Measurements from ENCODE around the gene NTN1. TPM values are rescaled to one million over a fixed set of nuclear protein-coding genes. Genes with fewer than 3 reads are reported as not detected.

The NTN1 gene
- total and polyA plus RNA-seq, 2 of the 13 experiments (the other 11 are each of a cell fraction or from before 2014, with no cell fraction given), result 0.04 to 0.05 TPM

DNA sequence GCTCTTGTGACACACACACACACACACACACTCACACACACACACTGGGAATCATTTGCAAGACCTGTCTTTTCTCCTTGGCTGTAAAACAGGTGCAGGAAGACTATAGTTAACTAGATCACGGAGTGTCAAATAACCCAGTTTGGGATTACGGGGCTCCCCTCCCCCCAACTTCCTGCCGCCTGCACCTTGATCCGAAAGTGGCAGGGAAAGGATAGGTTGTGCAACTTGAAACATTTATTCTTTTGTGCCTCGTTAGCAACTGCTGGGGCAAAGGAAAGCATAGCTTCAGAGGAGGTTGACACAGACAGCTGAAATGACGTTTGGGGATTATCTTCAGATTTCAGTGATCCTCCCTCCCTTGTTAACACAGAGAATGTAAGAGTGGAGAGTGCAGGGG is 149.5 kb downstream of the NTN1 start (continued):
- TF ChIP-seq ZUFSP (CRISPR knock-in tag; IDR thresholded peaks at IDR 0.05; ENCODE audit: borderline replicate concordance), result no peak
- TF ChIP-seq ZNF343 (CRISPR knock-in tag; IDR thresholded peaks at IDR 0.05), result no peak
- no peak for TF ChIP-seq LCORL (IDR thresholded peaks at IDR 0.05)
- TF ChIP-seq LCORL (CRISPR knock-in tag; IDR thresholded peaks at IDR 0.05), result peak; percentile 51; the same call in 1 of the 2 replicates
- TF ChIP-seq ZNF281 (CRISPR knock-in tag; IDR thresholded peaks at IDR 0.05; ENCODE audit: borderline replicate concordance), result peak; percentile 95
- TF ChIP-seq, protein P1, sequence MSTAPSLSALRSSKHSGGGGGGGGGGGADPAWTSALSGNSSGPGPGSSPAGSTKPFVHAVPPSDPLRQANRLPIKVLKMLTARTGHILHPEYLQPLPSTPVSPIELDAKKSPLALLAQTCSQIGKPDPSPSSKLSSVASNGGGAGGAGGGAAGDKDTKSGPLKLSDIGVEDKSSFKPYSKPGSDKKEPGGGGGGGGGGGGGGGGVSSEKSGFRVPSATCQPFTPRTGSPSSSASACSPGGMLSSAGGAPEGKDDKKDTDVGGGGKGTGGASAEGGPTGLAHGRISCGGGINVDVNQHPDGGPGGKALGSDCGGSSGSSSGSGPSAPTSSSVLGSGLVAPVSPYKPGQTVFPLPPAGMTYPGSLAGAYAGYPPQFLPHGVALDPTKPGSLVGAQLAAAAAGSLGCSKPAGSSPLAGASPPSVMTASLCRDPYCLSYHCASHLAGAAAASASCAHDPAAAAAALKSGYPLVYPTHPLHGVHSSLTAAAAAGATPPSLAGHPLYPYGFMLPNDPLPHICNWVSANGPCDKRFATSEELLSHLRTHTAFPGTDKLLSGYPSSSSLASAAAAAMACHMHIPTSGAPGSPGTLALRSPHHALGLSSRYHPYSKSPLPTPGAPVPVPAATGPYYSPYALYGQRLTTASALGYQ (CRISPR knock-in tag; IDR thresholded peaks at IDR 0.05), result no peak
- no peak for TF ChIP-seq ZFP36L2 (CRISPR knock-in tag; IDR thresholded peaks at IDR 0.05)
- TF ChIP-seq MXI1 (IDR thresholded peaks at IDR 0.05; ENCODE audit: borderline replicate concordance, low read depth, low read length), result no peak
- TF ChIP-seq GATAD2A (CRISPR knock-in tag; IDR thresholded peaks at IDR 0.05), result 0 out of 2 replicates have a peak, but pooled peaks have one; percentile 13
- no peak for TF ChIP-seq ZNF740 (CRISPR knock-in tag; IDR thresholded peaks at IDR 0.05)
- no peak for TF ChIP-seq NFIB (CRISPR knock-in tag; IDR thresholded peaks at IDR 0.05; ENCODE audit: borderline replicate concordance)
- no peak for TF ChIP-seq ARNT (IDR thresholded peaks at IDR 0.05)
- TF ChIP-seq, protein P2, sequence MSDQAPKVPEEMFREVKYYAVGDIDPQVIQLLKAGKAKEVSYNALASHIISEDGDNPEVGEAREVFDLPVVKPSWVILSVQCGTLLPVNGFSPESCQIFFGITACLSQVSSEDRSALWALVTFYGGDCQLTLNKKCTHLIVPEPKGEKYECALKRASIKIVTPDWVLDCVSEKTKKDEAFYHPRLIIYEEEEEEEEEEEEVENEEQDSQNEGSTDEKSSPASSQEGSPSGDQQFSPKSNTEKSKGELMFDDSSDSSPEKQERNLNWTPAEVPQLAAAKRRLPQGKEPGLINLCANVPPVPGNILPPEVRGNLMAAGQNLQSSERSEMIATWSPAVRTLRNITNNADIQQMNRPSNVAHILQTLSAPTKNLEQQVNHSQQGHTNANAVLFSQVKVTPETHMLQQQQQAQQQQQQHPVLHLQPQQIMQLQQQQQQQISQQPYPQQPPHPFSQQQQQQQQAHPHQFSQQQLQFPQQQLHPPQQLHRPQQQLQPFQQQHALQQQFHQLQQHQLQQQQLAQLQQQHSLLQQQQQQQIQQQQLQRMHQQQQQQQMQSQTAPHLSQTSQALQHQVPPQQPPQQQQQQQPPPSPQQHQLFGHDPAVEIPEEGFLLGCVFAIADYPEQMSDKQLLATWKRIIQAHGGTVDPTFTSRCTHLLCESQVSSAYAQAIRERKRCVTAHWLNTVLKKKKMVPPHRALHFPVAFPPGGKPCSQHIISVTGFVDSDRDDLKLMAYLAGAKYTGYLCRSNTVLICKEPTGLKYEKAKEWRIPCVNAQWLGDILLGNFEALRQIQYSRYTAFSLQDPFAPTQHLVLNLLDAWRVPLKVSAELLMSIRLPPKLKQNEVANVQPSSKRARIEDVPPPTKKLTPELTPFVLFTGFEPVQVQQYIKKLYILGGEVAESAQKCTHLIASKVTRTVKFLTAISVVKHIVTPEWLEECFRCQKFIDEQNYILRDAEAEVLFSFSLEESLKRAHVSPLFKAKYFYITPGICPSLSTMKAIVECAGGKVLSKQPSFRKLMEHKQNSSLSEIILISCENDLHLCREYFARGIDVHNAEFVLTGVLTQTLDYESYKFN (CRISPR knock-in tag; conservative IDR thresholded peaks at IDR 0.05), result peak; percentile 61
- TF ChIP-seq ZNF543 (CRISPR knock-in tag; IDR thresholded peaks at IDR 0.05), result no peak
- TF ChIP-seq ARID5B (CRISPR knock-in tag; IDR thresholded peaks at IDR 0.05), result peak; percentile 22; the same call in 1 of the 2 replicates

Data from HepG2 (cell line).